Stimulated activated CD4-positive, alpha-beta T cell treated with anti-CD3 and anti-CD28 coated beads, Interleukin-1b, Interleukin-23, amount 100 ng/mL, for 24 hours (primary cell): ENCODE measurements around the gene CTCFL.
"Not testable (repeated sequence)": the region's sequence is repeated elsewhere in the genome, so short reads cannot be mapped to it uniquely, and the experiment has no call there.

Experiments used
- DNase-seq, 4 experiments: peaks; one replicate each; pipeline ENCODE4 v3.0.0-alpha.2; 2020; ENCODE audit warnings: low read depth in 4 of 4, low spot score in 1 of 4

Gene CTCFL

DNA sequence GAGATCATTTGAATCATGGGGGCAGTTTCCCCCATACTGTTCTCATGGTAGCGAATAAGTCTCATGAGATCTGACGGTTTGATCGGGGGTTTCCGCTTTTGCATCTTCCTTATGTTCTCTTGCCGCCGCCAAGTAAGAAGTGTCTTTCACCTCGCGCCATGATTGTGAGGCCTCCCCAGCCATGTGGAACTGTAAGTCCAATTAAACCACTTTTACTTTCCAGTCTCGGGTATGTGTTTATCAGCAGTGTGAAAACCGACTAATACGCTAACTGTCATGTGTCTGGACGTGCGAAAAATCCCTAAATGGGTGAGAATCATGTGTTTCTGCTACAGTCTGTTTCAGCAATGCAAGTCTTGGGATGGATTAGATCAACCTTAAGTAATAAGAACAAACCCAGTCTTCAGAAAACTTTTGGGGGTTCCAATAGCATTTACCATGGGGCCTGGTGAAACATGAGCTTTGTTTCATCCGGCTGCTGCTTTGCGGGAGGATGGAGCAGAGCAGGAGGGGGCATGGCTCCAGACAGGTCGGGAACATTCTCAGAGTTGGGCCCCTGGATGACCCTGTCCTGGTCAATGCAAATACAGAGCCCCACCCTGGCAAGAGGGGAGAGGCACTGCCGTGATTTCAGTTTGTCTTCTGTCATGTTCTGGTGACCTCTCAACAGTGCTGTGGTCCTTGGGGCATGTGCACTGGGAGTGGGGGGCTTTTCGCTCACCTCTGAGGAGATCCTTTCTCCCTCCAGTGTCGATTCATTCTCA, 41.5 kb downstream of the CTCFL start:
- DNase-seq: no peak

DNA sequence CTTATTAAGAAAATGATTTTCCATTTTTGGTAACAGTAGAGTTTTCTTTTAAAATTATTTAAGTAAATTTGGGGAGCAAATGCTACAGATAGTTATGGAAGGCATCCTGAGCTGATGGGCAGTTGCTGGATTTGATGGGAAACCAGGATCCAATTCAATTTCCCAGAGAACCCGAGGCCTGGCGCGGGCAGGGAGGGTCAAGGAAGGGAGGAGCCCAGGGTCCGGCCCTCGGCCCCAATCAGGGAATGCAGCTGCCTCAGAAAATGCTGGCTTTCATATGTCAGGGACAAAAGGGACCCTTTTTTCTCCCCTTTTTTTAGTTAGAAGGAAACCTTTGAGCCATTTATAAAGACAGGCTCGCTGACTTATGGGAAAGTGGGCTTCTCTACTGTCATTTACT, 42.1 kb downstream of the CTCFL start:
- no peak for DNase-seq

DNA sequence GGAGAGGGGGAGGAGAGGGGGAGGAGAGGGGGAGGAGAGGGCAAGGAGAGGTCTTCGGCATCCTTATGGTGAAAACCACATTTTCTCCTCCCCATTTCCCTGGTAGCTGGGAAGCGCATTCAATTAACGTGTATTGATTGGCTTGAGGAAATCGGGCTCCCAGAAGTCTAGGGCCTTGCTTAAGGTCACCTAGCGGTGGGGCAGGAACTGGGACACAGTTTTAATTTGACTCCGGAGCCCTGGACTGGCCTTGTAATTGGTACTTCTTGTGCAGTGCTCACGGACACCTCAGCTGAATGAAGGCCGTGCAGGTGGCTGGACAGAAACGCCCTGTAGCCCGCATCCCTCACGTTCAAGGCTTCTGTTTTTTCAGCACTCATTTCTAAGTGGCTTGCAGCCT, 42.8 kb downstream of the CTCFL start:
- no peak for DNase-seq

DNA sequence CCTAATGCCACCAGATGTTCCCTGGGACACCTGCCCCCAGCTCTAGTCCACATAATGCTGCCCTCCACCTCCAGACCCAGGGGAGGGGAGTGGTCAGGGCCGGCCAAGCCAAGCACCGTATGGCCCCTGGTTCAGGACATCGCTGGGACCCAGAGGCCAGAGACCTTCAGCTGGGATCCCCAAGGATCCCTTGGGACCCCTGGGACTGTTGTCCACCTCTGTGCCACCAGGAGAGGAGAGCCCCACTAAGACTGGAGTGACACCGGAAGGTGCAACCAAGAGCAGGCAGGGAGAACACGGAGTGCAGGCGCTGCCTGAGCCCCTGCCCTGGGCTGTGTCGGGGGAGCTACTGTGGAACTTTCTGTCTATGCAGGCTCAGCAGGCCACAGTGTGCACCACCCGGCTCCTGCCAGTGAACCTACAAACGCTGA, 43.6 kb downstream of the CTCFL start:
- no peak for DNase-seq

DNA sequence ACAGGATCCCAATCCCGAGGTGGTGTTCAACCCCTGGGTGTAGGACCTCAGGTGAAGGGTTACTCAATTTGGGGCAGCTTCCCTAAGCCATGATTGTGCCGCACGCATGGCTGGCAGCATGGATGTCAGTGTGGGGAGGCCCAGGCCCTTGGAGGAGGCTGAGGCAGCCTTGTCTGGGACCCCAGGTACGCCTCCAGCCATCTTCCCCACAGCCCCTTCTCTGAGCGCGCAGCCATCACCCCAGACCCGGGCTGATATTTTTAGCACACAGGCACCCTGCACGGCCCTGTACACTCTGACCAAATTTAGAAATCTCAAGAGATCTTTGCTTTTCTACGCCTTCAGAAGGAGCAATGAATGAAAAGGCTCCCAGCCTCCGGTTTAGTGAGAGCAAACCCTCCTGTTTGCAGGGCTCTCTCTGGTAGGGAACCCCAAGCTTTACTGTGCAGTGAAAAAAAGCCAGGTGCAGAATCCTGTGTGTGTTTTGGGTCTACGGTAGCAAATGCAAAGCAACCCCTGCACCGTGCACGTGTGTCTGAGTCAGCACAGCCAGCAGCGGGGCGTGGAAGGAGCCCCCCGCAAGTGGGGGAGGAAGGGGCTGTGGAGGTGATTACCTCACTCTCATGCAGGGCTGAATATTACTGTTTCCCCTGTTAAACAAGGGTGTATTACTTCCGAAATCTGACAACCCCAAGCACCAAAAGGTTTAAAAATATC, 44.3 kb downstream of the CTCFL start:
- no peak for DNase-seq

DNA sequence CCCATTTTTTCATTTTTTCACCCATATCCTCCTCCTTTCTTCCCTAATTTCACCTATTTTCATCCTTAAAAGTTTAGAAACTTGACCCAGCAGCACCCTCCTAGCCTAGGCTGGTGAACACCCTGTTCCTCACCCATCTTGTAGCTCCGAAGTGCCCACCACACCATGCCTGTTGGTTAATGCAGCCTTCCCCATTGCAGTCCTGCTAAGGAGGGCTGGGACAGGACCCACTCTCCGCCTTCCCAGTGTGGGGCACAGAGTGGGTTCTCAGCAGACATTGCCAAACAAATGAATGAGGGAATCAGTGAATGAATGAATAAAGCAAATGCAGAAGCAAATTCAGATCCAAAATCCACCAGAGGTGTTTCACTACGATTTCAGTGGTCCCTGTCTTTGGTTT, 45.7 kb downstream of the CTCFL start:
- DNase-seq: no peak

DNA sequence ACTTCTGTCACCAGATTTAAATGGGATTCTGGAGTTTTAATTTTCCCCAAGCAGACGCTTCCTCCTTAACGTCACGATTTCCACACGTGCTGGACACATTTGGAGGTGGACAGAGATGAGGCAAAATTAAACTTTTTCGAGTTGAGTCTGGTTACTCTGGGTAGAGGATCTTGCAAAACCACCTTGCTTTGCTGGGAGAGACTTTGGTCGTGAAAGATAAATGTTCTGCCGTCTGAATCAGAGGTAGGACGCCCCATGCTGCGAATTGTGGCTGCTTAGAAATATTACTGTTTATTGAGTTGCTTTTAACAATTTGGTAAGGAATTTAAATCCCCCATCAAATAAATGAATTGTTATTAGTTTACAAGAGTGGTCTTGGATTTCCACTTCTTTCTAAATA, 46.8 kb downstream of the CTCFL start:
- no peak for DNase-seq

GRCh38 chr20:57476641-57477461, 48.1 kb downstream of the CTCFL start:
- no peak for DNase-seq

GRCh38 chr20:57476084-57476526, 48.8 kb downstream of the CTCFL start:
- DNase-seq: no peak

GRCh38 chr20:57475388-57476083, 49.4 kb downstream of the CTCFL start:
- no peak for DNase-seq

DNA sequence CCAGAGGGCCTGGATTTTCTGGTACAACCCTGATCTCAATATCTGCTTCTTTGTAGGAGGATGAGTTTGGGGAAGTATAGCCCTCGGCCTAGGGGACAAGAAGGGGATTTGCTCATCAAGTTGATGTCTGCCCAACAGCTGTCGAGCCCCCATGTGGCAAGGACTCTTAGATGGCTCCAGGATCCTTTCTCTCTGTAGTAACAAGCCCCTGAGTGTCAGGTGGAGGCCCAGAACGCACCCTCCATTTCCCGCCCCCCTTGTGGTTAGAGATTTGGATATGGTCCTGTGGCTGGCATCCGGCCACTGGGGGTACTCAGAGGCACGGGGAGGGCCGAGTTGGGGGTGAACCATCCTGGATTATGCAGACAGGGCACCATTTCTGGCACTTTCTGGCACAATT, 50.1 kb downstream of the CTCFL start:
- no peak for DNase-seq

DNA sequence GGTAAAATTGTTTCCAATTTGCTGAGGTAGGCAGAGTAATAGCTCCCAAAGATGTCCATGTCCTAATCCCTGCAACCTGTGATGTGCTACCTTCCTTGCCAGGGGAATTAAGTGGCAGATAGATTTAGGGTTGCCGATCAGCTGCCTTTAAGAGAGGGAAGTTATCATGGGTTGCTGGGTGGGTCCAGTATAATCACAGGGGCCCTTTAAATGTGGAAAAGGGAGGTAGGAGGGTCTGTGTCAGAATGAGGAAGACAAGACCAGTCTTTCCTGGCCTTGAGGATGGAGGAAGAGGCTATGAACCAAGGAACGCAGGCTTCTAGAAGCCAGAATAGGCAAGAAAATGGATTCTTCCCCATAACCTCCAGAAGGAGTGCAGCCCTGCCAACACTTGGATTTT, 50.7 kb downstream of the CTCFL start:
- DNase-seq: no peak

- DNase-seq: no peak
These were observed 51.5 kb downstream of the CTCFL start for GRCh38 chr20:57473246-57474048.

DNA sequence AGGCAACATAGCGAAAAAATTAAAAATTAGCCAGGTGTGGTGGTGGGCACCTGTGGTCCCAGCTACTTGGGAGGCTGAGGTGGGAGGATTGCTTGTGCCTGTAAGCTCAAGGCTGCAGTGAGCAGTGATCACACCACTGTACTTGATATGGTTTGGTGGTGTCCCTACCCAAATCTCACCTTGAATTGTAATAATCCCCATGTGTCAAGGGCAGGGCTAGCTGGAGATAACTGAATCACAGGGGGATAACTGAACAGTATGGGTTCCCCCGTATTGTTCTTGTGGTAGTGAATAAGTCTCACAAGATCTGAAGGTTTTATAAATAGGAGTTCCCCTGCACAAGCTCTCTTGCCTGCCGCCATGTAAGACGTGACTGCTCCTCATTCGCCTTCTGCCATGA, 52.5 kb downstream of the CTCFL start:
- DNase-seq: not testable (repeated sequence)

DNA sequence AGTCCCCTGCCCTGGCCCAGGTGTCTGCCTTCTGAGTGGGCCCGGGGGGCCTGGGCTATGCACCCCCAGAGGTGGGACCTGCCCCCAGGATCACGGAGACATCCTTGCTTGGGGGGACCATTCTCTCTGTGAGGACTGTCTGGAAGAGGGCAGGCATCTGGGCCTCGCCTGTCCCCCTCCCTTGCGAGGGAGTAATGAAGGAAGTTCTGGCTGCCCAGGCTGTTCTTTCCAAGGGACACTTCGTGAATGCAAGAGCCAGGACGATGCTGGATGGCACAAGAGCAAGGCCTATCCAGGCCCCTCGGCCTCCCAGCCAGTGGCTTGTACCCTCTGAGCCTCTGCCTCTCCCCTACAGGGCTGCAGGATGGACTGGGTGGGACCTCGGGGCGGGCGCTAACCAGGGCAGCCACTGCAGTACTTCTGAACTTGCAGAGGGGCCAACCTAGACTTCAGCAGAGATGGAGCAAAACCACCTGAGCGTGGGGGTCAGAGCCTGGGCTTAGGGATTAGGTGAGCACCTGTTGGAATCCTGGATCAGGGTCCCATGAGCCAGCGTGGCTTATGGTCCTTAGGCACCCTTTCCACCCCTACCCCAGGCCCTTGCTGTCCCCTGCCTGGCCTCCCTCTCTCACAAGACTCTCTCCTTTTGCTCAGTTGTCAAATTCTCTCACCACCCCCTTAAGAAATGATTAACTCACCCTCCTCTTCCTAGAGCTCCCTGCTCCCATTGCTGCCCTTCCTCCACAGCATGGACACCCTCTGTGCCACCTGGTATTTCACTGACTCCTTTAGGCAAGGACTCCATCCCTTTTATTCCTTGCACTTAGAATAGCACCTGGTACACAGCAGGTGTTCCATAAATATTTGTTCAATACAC, 53.2 kb downstream of the CTCFL start:
- no peak for DNase-seq

DNA sequence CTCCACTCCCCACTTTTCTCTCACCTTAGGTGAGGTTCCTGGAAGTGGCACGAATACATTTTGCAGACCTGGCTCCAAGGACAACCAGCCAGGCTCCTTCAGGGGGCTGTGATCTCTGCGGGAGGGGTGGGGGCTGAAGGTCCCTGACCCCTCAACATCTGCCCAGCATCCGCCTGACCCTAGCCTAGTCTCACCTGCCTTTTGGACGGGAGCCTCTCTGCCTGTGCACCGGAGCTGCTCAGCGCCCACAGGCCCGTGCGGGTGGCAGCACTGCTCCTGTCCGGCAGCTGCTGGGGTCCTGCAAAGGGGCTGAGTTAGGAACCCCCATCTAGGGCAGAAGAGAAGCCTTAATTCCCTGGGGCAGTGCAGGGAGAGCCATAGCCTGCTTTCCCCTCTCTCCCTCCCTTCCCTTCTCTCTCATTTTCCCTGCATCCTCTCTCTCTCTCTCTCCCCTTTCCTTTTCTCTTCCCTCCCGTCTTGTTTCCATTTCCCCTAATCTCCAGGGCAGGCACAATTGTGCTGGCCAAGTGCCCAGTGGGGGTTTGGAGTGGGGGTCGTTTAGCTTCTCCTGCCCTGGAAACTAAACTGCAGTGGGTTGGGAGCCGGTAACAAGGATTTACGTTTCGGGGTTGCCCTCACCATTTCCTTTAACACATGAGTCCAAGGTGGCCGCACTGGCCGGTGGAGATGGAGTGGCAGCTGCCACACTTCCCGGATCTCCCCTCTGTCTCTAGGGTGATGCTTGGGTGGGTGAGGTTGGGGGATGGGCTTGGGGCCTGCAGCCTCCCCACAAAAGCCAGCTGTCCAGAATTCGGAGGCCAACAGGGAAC, 54.1 kb downstream of the CTCFL start:
- no peak for DNase-seq

DNA sequence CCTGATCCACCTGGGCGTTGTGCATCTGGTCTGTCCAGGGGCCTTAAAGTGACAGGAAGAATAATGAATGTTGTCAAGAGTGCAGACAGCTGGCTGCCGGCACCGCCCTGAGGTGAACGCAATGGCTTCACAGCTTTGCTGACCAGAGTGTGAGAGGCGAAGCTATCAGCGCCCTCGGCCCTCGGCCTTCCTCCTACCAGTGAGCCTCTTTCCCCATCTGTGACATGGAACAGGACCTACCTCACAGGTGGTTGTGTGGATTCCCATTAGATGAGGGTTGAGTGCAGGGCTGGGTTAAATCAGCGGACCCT, 54.8 kb downstream of the CTCFL start:
- DNase-seq: no peak

DNA sequence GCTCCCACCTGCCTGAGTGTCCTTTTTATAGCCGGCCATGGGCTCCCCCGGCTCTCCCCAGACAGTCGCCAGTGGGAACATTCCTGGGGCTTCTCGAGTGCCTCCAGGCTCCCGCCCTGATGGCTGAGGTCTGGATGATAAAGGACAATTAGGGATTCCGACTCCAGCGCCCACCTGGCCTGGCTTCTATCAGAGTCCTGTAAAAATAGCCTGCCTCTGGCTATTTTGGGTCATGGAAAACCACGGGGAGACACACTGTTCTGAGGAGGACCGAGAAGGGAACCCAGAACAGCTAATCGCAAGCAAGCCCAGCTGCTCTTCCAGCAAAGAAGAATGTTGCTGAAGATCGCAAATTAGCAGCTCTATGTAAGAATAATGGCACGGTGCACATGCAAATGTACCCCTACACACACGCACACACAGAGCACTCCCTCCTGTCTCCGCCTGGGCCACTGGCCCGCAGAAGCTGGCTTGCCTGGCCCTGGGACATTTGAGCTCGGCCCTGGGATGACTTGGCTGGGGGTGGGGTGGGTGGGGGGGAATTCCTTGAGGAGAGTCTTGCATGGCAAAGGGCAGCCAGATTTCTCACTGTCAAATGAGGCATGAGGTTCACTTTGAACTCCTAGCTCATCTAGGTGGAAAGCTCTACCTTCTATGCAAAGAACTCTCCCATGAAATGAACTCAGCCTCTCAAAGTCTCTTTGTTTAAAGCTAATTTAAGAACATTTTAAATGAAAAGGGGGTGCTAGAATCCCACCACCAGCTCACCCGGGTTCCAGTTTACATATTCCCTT, 55.3 kb downstream of the CTCFL start:
- no peak for DNase-seq
